Measurements from ENCODE around the gene ZC3H10. TPM values are rescaled to one million over a fixed set of nuclear protein-coding genes. Genes with fewer than 3 reads are reported as not detected.

ZC3H10 gene
- total RNA-seq, 2 experiments from 2014 or later = 12.6 to 16.5 TPM

- DNase-seq (ENCODE audit: low spot score) = no peak
Measured at GRCh38 chr12:56086608-56087007, 31.5 kb upstream of the ZC3H10 start.

DNA sequence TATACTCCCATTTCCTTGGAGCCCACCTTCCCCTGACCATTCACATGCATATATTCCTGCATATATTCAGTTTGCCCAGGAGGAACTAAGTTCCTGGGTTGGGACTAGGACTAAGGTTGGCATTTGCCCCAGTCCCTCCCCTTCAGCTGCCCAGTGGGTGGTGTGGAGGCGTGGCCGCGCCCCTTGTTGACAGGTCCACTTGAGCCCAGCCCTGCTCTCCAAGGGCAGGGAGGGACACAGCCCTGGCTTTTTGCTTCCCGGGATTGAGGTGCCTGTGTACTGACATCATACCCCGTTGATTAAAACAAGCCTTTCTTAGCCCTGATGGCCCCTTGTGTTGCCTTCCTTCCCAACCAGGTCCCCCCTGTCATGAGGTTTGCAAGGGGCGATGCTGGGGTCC lies 30.8 kb upstream of the ZC3H10 start:
- BruUV-seq (replicated peaks) = no TSS peak

More at GRCh38 chr12:56086608-56087007, 31.5 kb upstream of the ZC3H10 start:
- H3K9me3 ChIP-seq (ENCODE audit: low read length) = no peaks in the 10 kb centered on the region
- H3K4me3 ChIP-seq (ENCODE audit: low read depth, low read length, poor library complexity, severe bottlenecking) = no peak overlapping the region
- intact Hi-C loops (cut with micrococcal nuclease; ENCODE audit: unreplicated experiment) = no loop called here
- no peaks in the 10 kb centered on the region for H3K4me1 ChIP-seq (ENCODE audit: insufficient read depth, low read length, poor library complexity, severe bottlenecking)
- H2AFZ ChIP-seq (ENCODE audit: low read length) = no peak overlapping the region
- TF ChIP-seq EZH2phosphoT487 (IDR thresholded peaks at IDR 0.05; ENCODE audit: borderline replicate concordance, low read depth, low read length) (no peak), CTCF (conservative IDR thresholded peaks at IDR 0.05; ENCODE audit: low read length) (no peak)
- BruUV-seq (replicated peaks) = no TSS peak
- no peaks in the 10 kb centered on the region for H3K36me3 ChIP-seq (ENCODE audit: insufficient read depth, low read length)
- H3K4me2 ChIP-seq (ENCODE audit: low read length) = no peak overlapping the region
- no peaks in the 10 kb centered on the region for H4K20me1 ChIP-seq (ENCODE audit: insufficient read depth, low read length)
- ChIA-PET CTCF (ENCODE audit: unreplicated experiment) (no interaction called here), POLR2A (no interaction called here)
- H3K79me2 ChIP-seq (ENCODE audit: insufficient read depth, low read depth, low read length) = no peaks in the 10 kb centered on the region
- no peaks in the 10 kb centered on the region for H3K9me2 ChIP-seq (ENCODE audit: insufficient read depth, low read length)
- H3K27ac ChIP-seq (ENCODE audit: low read depth, low read length, poor library complexity, severe bottlenecking) = no peak overlapping the region

More for the DNA sequence above, 30.8 kb upstream of the ZC3H10 start:
- Histone ChIP-seq H3K79me2 (ENCODE audit: insufficient read depth, low read depth, low read length) (no peaks in the 10 kb centered on the region), H3K4me1 (ENCODE audit: insufficient read depth, low read length, poor library complexity, severe bottlenecking) (no peaks in the 10 kb centered on the region), H3K4me3 (ENCODE audit: low read depth, low read length, poor library complexity, severe bottlenecking) (no peak overlapping the region), H3K27ac (ENCODE audit: low read depth, low read length, poor library complexity, severe bottlenecking) (no peak overlapping the region), H2AFZ (ENCODE audit: low read length) (no peak overlapping the region), H3K9me2 (ENCODE audit: insufficient read depth, low read length) (no peaks in the 10 kb centered on the region), H3K9me3 (ENCODE audit: low read length) (no peaks in the 10 kb centered on the region), H4K20me1 (ENCODE audit: insufficient read depth, low read length) (no peaks in the 10 kb centered on the region), H3K36me3 (ENCODE audit: insufficient read depth, low read length) (no peaks in the 10 kb centered on the region), H3K4me2 (ENCODE audit: low read length) (no peak overlapping the region)
- intact Hi-C loops (cut with micrococcal nuclease; ENCODE audit: unreplicated experiment) = no loop called here
- TF ChIP-seq EZH2phosphoT487 (IDR thresholded peaks at IDR 0.05; ENCODE audit: borderline replicate concordance, low read depth, low read length) (no peak), CTCF (conservative IDR thresholded peaks at IDR 0.05; ENCODE audit: low read length) (no peak)
- ChIA-PET POLR2A (no interaction called here), CTCF (ENCODE audit: unreplicated experiment) (no interaction called here)
- DNase-seq (ENCODE audit: low spot score) = no peak

Data from OCI-LY7 (cell line).